Suprapubic skin (tissue), 4 donors: ENCODE measurements around the gene C12orf43. TPM values are rescaled to one million over a fixed set of nuclear protein-coding genes. Genes with fewer than 3 reads are reported as not detected.

Source experiments
- DNase-seq, 2 donors: peaks; one replicate each; pipeline ENCODE4 v3.0.0-alpha.2; 2019; ENCODE audit warnings: low spot score in 2 of 2
- H3K27ac ChIP-seq: fragments of 200-600 bp; sonication (generic); one replicate; pipeline ENCODE4 v1.5.1; 2019
- H3K27me3 ChIP-seq: fragments of 200-600 bp; sonication (generic); one replicate; pipeline ENCODE4 v1.5.1; 2019
- H3K36me3 ChIP-seq: fragments of 200-600 bp; sonication (generic); one replicate; pipeline ENCODE4 v1.5.1; 2019
- H3K4me1 ChIP-seq: fragments of 200-600 bp; sonication (generic); one replicate; pipeline ENCODE4 v1.5.1; 2019
- H3K4me3 ChIP-seq: fragments of 200-600 bp; sonication (generic); one replicate; pipeline ENCODE4 v1.5.1; 2019; ENCODE audit warnings: mild to moderate bottlenecking
- H3K9me3 ChIP-seq: fragments of 200-600 bp; sonication (generic); one replicate; pipeline ENCODE4 v1.5.1; 2019
- EP300 ChIP-seq: sonication (generic); formaldehyde crosslinking; IDR thresholded peaks from one replicate; pipeline ENCODE4 v1.6.1; 2017; ENCODE audit warnings: antibody characterized with exemption
- POLR2A ChIP-seq, 2 donors: fragments of 450-650 bp; IDR thresholded peaks; one replicate each; pipeline ENCODE4 v1.6.1; 2017; ENCODE audit warnings: antibody characterized with exemption in 2 of 2, mild to moderate bottlenecking in 2 of 2, moderate library complexity in 2 of 2
- POLR2AphosphoS5 ChIP-seq, 3 donors: sonication (generic); formaldehyde crosslinking; IDR thresholded peaks; one replicate each; pipeline ENCODE4 v1.6.1; 2017; ENCODE audit warnings: antibody characterized with exemption in 3 of 3
- WGBS: methylation state at CpG from one replicate; pipeline ENCODE4 v1.1.5; 2018; 5-methylcytosine and 5-hydroxymethylcytosine counted together
- total RNA-seq, 4 donors: library from RNA; depleted of rRNA; stranded (reverse); fragments of >200 nt; gene quantifications; one replicate each; pipeline ENCODE4 v1.1.0, GENCODE V29; 2016
- TF ChIP-seq, protein P1 (sequence below), 2 donors: fragments of 200-600 bp in 1 of 2; fragments of 450-650 bp in 1 of 2; sonication (generic) in 1 of 2; IDR thresholded peaks; one replicate each; pipeline ENCODE4 v1.5.1; 2016 to 2019; ENCODE audit warnings: antibody characterized with exemption in 2 of 2, mild to moderate bottlenecking in 1 of 2, moderate library complexity in 1 of 2

The C12orf43 gene
- total RNA-seq, 4 donors from 2014 or later = 5.4 to 14.8 (median 7.1) TPM

DNA sequence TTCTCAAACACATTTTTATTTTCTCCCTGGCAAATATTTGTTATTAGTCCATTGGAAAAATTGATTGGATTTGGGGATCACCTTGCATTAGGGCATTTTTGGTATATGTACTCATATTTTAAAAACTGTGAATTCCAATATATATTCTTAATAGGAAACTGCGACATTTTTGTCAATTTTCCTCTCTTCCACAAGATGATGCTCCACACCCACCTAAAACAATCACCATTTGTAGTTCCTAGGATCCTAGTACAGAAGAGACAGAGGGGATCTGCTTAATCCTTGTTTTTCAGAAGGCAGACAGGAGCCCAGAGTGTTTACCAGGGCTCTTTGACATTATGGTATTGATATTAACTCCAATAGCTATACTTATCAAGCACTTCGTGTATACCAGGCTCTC lies 45.5 kb upstream of the C12orf43 start:
- Histone ChIP-seq H3K4me1 (peaks cover 16% of the 10 kb centered on the region), H3K9me3 (no peaks in the 10 kb centered on the region), H3K27ac (no peak overlapping the region), H3K36me3 (no peaks in the 10 kb centered on the region), H3K4me3 (no peak overlapping the region), H3K27me3 (no peaks in the 10 kb centered on the region)
- TF ChIP-seq POLR2AphosphoS5 (IDR thresholded peaks at IDR 0.05) (no peak), POLR2A (IDR thresholded peaks at IDR 0.05) (no peak), EP300 (no peak)
- TF ChIP-seq, protein P1, sequence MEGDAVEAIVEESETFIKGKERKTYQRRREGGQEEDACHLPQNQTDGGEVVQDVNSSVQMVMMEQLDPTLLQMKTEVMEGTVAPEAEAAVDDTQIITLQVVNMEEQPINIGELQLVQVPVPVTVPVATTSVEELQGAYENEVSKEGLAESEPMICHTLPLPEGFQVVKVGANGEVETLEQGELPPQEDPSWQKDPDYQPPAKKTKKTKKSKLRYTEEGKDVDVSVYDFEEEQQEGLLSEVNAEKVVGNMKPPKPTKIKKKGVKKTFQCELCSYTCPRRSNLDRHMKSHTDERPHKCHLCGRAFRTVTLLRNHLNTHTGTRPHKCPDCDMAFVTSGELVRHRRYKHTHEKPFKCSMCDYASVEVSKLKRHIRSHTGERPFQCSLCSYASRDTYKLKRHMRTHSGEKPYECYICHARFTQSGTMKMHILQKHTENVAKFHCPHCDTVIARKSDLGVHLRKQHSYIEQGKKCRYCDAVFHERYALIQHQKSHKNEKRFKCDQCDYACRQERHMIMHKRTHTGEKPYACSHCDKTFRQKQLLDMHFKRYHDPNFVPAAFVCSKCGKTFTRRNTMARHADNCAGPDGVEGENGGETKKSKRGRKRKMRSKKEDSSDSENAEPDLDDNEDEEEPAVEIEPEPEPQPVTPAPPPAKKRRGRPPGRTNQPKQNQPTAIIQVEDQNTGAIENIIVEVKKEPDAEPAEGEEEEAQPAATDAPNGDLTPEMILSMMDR (IDR thresholded peaks at IDR 0.05) = no peak
- no peak for DNase-seq
- WGBS = 51% methylated on average over 2 of the region's 2 CpGs

DNA sequence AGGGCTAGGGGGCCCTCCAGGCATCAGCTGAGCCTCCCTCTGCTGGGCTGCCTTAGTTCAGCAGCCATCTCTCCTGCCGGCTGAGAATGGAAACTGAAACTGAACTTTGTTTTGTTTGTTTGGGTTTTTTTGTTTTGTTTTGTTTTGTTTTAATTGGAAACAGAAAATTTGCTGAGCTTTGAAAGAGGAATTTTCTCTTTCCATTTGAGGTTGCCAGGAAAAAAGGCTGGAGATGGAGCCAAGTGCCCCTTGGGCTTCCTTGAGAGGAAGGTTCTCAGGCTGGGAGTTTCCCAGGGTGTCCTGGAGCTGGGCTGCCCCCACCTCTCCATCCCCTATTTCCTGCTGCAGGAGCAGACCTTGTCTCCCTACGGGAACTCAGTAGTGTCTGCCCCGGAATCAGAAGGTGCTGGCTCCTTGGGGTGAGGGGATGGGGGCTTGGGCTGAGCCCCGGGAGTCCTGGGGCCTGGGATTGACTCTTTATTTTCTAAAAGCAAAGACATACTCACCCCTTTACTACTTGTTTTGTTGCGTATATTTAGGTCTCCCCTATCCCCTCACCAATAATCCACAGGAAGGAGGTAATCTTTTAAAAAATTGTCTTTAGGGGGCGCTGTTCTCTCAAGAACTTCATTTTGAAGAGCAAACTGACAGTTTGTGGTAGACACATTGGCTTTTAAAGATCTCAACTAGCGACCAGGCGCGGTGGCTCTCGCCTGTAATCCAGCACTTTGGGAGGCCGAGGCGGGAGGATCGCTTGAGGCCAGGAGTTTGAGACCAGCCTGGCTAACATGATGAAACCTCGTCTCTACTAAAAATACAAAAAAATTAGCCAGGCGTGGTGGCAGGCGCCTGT lies 44.1 kb upstream of the C12orf43 start:
- Histone ChIP-seq H3K9me3 (no peaks in the 10 kb centered on the region), H3K4me3 (peak overlapping the region; percentile 30), H3K27me3 (no peaks in the 10 kb centered on the region), H3K4me1 (peaks cover 16% of the 10 kb centered on the region), H3K36me3 (no peaks in the 10 kb centered on the region), H3K27ac (peak overlapping the region; percentile 53)
- TF ChIP-seq POLR2AphosphoS5 (IDR thresholded peaks at IDR 0.05) = no peak
- TF ChIP-seq POLR2A (IDR thresholded peaks at IDR 0.05) = no peak
- no peak for TF ChIP-seq EP300
- TF ChIP-seq, protein P1 (IDR thresholded peaks at IDR 0.05) = peak; percentile 37 to 42
- DNase-seq = no peak
- 58% methylated on average over 16 of the region's 16 CpGs for WGBS

- Histone ChIP-seq H3K4me1 (peaks cover 16% of the 10 kb centered on the region), H3K36me3 (no peaks in the 10 kb centered on the region), H3K27ac (peak overlapping the region; percentile 53)
Measured at GRCh38 chr12:121059031-121059898, 43.0 kb upstream of the C12orf43 start.

GRCh38 chr12:121057794-121058193 lies 41.5 kb upstream of the C12orf43 start:
- DNase-seq = no peak
- WGBS = 66% methylated on average over 9 of the region's 9 CpGs
- H3K36me3 ChIP-seq = no peaks in the 10 kb centered on the region
- no peaks in the 10 kb centered on the region for H3K27me3 ChIP-seq
- H3K9me3 ChIP-seq = no peaks in the 10 kb centered on the region
- no peak overlapping the region for H3K27ac ChIP-seq
- H3K4me3 ChIP-seq = no peak overlapping the region
- H3K4me1 ChIP-seq = peaks cover 16% of the 10 kb centered on the region
- no peak for TF ChIP-seq POLR2AphosphoS5 (IDR thresholded peaks at IDR 0.05)
- TF ChIP-seq POLR2A (IDR thresholded peaks at IDR 0.05) = no peak
- TF ChIP-seq, protein P1 (IDR thresholded peaks at IDR 0.05) = no peak
- TF ChIP-seq EP300 = no peak

More at GRCh38 chr12:121059031-121059898, 43.0 kb upstream of the C12orf43 start:
- H3K4me3 ChIP-seq = no peak overlapping the region
- H3K27me3 ChIP-seq = no peaks in the 10 kb centered on the region
- no peak for DNase-seq
- 74% methylated on average over 10 of the region's 10 CpGs for WGBS
- no peaks in the 10 kb centered on the region for H3K9me3 ChIP-seq
- TF ChIP-seq POLR2AphosphoS5 (IDR thresholded peaks at IDR 0.05) (no peak), POLR2A (IDR thresholded peaks at IDR 0.05) (no peak)

- Histone ChIP-seq H3K27me3 (no peaks in the 10 kb centered on the region), H3K9me3 (no peaks in the 10 kb centered on the region), H3K4me3 (no peak overlapping the region), H3K4me1 (peaks cover 2% of the 10 kb centered on the region), H3K27ac (no peak overlapping the region), H3K36me3 (no peaks in the 10 kb centered on the region)
- TF ChIP-seq POLR2A (IDR thresholded peaks at IDR 0.05) (no peak), POLR2AphosphoS5 (IDR thresholded peaks at IDR 0.05) (no peak), EP300 (no peak)
- TF ChIP-seq, protein P1 (IDR thresholded peaks at IDR 0.05) = no peak
- DNase-seq = peak in 1 of 2 donors; percentile 30
- 95% methylated on average over 11 of the region's 11 CpGs for WGBS
Measured at GRCh38 chr12:121053706-121054105, 37.4 kb upstream of the C12orf43 start.
